HG03460 (cell line): Measurements from ENCODE around the gene RPTOR.
"Not testable (repeated sequence)": the region's sequence is repeated elsewhere in the genome, so short reads cannot be mapped to it uniquely, and the experiment has no call there.

Experiments
- ATAC-seq: cut with Tn5 transposase; IDR thresholded peaks from one replicate; pipeline ENCODE4 v1.9.1; 2021; ENCODE audit not compliant: unreplicated experiment

The RPTOR gene

DNA sequence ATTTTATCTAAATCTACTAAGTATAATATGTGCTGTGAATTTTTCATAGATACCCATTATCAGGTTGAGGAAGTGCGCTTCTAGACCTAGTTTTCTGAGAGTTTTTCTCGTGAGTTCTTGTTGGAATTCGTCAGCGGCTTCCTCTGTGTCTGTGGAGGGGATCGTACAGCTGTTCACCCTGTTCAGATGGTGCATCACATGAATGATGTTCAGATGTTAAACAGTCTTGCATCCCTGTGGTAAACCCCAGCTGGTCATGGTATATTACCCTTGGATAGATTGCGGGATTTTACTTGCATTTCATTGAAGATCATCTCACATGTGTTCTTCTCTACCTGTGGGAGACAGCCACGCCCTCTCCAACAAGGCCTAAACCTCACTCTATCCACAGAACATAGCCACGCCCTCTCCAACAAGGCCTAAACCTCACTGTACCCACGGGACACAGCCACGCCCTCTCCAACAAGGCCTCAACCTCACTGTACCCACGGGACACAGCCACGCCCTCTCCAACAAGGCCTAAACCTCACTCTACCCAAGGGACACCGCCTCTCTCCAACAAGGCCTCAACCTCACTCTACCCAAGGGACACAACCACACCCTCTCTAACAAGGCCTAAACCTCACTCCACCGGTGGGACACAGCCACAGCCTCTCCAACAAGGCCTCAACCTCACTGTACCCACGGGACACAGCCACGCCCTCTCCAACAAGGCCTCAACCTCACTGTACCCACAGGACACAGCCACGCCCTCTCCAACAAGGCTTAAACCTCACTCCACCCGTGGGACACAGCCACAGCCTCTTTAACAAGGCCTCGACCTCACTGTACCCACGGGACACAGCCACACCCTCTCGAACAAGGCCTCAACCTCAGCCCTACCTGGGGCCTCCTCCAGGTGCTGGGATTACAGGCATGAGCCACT is 266.8 kb downstream of the RPTOR start:
- ATAC-seq, result no peak

DNA sequence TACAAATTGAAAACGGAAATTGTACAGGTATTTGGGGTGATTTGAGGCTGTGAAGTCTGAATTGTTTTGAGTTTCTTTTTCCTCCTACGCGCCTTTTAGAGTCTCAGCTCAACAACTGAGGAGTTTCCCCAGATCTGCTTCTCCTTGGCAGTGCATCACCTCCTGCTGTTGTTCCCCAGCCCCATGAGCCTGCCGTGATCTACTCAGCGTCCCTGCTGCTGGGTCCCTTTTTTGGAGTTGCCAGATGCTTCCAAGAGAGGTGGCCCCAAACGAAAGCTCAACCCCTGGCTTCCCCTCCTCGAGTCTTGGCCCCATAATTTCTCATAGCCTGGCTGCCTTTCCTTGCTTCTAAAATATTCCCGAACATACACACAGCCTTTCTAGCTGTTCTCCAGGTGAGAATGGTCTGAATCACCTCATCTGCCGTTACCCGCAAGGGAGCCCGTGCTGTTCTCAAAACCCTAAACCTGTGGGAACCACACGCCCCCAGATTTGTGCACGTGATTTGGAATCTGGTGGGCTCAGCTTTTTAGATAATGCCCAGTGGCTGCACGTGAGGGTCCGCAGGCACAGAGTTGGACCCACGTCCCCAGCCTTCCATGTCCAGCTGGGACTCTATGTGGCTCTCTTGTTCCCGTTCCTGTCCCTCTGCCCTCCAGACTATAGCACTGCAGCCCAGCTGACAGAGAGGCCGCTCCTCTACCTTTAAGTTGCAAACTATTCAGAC is 267.9 kb downstream of the RPTOR start:
- ATAC-seq, result no peak

DNA sequence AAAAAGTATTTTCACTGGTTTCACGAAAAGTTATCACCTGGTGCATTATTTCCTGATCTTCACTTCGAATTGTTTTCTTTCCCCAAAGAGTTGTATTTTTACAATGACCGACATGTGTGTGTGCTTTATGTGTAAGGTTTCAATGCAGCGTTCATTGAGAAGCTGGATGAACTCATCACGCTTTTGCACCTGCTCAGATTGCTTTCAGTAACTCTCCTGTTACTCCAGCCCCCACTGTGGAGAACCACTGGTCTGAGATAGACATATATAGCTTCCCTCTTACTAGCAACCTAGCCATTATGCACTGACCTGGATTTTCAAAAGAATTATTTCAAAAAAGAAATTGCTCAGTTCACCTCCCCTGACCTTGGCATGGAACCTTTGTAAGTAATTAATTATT is 268.7 kb downstream of the RPTOR start:
- ATAC-seq, result no peak

DNA sequence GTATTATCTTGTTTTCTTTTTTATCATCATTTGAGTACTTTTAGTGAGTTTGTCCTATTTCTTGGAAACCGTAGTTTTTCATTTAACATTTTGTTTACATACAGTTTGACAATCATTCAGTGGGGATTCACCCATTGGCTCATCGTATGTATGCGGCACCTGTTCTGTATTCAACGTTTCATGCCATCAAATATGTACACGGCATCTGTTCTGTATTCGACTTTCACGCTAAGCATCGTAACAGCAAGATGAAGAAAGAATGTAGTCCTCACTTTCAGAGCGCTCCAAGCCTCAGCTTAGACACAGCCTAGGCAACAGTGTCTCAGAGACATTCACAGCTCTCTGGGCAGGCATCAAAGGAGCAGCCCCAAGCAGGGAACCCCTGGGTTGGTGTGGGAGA is 269.9 kb downstream of the RPTOR start:
- ATAC-seq, result no peak

DNA sequence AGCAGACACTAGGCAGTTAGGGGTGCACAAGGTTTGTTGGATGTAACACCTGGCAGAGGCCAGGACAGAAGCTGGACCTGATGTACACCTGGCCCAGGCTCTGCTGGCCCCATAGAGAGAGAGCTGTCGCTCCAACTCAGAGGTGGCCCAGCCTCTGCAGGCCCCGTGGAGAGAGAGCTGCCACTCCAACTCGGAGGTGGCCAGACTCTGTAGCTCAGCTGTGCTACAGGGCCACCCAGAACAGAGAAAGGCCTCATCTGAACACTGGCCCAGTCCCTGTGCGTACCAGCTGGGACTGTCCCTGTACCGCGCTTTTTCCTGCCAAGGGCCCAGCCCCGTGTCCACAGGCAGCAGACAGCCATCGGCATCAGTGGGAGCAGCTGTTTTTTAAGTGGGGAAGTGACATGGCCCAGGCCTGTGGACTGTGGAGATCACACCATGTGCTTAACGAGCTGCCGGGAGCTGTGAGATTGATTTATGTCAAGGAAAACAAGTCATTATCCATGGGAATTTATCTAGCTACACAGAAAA is 270.6 kb downstream of the RPTOR start:
- ATAC-seq, result no peak

DNA sequence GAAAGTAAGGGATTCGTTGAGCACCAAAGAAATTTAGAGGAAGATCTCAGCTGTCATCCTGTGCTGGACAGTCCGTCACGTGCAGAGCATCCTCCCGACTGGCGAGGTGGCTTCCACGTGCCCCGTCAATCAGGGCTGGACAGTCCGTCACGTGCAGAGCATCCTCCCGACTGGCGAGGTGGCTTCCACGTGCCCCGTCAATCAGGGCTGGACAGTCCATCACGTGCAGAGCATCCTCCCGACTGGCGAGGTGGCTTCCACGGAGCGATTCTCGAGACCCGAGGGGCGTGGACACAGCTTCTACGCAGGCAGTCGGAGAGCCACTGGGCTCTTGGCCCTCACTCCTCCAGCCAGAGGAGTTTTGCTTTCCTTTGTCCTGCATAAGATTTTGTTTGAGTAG is 271.1 kb downstream of the RPTOR start:
- ATAC-seq, result not testable (repeated sequence)

DNA sequence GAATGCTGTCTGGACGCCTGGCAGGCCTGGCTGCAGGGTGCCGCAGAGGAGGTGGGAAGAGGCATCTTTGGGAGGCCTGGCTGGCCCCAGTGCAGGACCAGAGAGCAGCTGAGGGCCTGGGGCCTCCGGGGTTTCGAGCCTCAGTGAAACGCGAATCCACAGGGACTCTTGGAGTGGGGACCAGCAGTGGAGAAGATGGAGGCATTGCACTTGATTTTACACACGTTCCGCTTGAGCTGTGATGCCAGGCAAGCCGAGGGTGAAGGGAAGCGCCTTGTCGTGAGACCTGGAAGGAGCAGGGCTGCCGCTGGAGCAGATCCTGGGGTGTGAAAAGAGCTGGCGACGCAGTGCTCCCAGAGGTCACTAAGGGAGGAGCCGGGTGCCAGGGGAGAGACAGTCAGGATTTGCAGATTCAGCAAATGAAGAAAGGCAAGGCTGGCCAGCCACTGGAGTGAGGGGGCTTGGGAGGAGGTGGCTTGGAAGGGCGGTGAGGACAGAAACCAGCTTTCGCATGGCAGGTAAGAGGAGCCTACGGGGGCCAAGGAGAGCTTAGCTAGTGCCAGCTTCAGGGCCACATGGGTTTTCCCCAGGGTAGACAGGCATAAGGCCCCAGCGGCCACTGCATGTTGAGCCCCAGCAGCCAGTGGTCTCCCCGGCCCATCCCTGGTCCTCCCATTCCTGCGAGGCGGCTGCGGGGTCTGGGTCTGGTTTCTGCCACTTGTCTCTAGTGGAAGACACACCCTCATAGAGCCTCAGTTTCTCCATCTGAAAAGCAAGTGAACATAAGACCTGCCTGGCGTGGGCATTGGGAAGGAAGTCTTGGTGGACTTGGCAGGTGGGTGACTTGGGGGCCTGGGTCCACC is 271.8 kb downstream of the RPTOR start:
- no peak for ATAC-seq

DNA sequence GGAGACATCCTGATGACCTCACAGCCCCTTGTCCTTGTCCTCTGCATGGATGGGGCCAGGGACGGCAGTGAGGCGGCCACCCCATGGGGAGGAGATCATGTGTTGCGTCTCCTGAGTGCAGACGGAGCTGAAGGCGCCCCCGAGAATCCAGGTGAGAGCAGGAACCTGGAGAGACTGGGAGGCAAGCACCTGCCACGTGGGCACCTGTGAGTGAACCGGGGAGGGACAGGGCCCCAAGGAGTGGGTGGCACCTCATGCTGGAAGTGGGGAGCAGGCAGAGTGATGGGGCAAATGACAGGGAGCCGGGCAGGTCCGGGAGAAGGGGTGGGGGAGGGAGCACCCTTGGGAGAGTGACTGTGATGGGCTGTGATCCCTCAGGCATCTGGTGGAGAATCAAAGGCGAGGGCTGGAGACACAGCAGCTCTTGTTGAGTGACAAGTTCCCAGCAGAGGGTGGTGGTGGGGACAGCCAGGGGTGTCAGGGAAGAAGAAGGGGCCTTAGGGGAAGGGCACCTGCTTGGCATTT is 272.7 kb downstream of the RPTOR start:
- ATAC-seq, result no peak

DNA sequence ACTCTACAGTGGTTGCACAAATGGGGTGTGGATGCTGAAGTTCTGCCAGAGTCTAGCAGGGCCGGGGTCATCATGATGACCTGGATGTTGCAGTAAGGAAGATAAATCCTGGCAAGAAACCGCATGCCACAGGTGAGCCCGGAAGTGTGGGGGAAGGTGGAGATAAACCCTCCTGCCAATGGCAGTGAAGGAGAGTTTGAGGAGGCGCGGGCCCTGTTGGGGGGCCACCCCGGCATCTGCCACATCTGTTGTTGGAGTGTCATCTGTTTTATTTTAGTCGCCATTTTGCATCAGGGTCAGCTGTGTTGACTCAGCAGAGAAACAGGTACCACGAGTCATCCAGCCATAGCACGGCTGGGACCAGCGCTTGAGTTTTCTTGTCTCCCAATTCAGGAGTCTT is 273.2 kb downstream of the RPTOR start:
- ATAC-seq, result no peak

DNA sequence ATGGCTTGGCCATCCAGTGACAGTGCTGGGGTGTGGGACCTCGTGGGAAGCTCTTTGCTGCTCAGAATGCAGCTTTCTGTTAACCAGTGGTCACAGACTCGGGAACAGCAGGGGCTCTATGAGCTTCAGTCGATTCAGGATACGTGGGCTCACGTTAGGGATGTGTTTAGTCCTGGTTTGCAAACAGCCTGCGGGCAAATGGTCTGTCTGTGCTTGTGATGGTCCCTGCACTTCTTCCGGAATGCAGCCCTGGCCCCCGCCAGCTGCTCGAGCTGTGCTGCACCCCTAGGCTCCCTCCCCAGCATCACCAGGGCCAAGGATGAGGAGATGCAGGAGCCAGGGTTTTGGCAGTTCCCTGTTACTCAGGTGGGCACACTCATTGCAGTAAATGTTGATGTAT is 274.2 kb downstream of the RPTOR start:
- no peak for ATAC-seq

DNA sequence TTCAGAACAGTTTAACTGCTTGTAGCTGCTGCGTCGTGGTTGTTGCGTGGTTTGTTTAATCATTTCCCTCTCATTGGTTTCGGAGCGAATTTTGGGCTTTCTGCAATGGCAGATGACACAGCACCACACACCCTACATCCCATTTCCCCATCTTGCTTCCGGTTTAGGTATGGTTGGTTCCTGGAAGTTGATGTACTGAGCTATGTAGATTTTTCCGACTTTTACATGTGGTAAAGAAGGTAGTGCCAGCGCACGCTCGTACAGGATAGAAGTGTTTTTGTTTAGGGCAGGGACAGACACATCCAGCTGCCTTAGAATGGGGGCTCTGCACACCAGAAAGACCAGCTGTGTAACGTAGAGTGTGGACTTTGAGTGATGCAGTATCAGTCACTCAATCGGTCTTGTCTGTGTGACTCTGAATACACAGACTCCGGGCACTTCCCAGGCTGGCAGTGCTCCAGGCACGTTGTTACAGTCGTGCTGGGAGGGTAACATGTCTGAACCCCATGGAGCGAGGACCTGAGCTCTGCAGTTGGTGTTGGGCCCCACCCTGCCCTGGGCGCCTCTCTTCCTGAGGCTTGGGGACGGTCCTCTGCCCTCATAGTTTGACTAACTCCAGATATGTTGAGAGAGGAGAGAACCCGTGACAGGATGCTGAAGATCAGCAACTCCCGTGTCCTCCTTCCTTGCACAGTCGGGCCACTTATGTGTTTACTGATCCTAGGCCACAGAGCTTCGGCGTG is 275.0 kb downstream of the RPTOR start:
- no peak for ATAC-seq

DNA sequence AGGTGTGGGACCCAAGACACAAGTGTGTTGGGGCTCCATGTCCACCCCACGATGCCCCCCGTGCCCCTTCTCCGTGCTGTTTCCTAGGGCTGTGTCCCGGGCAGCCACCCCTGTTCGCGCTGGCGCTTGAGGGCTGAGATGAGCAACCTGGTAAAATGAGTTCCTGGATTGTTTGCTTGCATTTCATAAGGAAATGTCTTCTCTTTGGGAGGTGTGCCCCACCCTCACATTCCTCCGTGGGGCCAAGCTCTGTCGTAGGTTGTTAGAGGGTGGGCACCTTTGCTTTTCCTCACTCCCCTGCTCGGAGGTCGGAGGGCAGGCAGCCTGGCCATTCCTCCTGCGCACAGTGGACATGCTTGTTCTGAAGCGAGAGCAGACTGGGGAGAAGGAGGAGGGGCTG is 275.7 kb downstream of the RPTOR start:
- ATAC-seq, result no peak

DNA sequence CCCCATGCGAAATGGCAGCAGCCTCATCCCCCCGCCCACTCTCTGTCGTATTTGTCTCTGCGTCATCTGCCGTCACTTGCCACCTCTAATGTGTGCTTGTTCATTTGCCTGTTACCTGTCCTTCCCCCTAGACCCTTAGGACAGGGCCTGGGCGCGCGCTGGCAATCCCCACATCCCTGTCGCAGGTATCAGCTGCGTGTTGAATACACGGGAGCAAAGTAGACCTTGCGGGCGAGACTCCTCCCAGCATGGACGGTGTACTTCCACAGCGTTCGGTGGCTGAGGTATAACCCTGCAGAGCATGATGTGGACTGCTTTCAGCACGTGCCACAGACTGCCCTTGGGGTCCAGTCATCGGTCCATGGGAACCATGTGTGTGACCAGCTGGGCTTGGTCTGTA is 276.9 kb downstream of the RPTOR start:
- ATAC-seq, result no peak

DNA sequence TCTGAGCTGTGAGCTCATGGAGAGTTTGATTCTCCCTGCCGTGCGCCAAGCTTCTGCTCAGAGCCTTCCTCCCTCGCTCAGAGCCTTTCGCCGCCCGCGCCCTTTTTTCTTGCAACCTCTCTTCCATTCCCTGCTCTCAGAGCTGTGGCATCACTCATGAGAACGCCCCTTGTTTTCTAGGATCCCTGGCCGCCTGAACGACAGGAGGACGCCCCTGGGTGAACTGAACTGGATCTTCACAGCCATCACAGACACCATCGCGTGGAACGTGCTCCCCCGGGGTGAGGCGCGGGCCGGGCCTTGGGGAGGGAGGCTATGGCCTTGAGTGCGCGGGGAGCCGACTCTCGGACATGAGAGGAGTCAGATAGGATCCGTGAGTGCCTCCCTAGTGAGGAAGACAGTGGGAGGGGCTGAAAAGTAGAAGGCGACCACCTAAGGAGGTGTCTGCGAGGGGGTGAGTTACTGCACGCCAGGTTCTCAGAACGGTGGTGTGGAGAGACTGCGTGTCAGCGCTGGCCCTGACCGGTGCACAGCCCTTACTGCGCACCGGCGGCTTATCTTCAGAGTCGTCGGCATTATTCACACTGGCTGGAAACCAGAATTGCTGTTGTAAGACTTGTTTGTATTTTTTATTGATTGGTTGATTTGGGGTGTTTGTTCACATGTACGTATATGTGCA is 277.5 kb downstream of the RPTOR start:
- ATAC-seq, result no peak

DNA sequence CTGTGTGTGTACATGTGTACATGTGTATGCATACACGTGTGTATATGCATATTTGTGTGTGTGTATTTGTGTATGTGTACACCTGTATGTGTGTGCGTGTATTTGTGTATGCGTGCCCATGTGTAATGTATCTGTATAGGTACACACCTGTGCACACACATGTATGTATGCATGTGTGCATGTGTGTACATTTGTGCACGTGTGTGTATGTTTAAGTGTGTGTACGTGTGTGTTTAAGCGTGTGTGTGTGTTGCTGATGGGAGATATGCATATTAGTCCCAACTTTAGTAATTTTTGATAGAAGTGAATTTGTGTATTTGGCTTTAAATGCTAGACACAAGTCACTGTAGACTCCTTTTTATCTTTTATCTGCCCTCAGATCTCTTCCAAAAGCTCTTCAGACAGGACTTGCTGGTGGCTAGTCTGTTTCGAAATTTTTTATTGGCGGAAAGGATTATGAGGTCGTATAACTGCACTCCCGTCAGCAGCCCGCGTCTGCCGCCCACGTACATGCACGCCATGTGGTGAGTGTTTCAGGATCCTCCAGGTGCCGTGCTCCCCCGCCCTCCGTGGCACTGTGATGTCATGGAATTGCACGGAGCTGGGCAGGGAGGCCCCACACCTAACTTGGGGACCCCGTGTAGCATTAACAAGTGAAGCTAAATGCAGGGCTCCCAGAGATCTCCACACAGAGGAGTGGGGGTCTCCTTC is 278.2 kb downstream of the RPTOR start:
- no peak for ATAC-seq

DNA sequence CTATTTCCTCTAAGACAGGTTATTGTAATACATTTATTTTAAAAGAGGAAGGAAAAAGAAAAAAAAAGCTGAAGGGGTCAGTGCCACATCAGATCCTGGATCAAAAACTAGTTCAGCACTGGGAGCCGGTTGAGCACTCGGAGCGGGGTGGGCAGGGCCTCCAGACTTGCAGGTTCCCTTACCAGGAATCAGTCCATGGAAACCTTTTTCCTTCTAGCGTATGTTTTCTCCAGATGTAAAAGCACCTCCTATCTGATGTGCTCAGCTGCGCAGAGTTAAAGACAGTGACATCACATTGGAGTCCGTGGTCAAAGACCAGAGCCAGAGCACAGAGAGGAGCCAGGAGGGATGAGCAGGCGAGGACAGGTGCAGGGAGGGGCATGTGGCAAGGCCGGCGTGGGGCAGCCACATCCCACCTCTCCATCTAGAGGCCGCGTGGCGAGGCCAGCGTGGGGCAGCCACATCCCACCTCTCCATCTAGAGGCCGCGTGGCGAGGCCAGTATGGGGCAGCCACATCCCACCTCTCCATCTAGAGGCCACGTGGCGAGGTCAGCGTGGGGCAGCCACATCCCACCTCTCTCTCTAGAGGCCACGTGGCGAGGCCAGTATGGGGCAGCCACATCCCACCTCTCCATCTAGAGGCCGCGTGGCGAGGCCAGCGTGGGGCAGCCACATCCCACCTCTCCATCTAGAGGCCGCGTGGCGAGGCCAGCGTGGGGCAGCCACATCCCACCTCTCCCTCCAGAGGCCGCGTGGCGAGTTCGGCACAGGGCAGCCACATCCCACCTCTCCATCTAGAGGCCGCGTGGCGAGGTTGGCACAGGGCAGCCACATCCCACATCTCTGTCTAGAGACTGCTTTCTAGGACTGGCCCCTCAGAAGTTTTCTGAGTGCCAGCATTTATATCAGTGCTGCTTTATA is 280.2 kb downstream of the RPTOR start:
- ATAC-seq, result no peak

DNA sequence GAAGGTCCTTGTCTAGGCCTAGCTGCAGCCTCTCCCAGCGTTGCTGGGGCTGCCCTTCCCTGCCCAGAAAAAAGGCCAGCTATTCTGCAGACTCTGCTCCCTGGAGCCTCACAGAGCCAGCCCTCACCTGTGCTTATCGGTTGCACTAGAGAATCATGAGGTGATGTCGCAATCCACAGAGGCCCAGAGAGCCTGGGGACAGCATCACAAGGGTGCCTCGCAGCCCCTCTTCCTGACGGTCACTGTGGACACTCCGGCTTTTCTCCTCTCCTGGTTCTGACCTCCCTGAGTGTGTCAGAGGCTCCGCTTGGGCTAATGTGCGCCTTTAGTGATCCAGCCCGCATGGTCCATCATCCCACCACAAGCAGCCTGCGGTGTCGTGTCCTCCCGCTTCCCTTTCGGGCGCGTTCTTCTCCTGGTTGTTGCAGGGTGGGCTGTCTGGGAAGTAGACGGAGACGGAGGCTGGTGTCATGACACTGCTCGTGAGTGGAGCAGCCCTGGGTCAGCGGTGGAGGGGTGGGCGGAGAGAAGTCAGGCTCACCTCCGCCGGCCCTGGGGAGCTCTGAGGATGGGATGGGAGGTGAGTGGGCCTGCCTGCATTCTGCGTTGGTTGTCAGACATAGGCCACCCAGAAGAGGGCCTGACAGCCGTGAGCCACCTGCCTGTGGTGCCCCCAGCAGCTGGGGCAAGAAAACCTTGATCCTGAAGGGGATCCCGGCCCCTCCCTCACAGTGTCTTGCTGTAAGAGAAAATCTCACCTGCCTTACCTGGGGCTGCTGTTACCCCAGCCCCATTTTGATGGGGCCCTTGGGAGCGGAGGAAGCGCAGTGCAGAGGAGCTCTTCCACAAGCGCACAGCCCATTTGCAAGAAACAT is 281.1 kb downstream of the RPTOR start:
- no peak for ATAC-seq
